PC-3 (cell line): ENCODE data around the gene IGIP. TPM values are rescaled to one million over a fixed set of nuclear protein-coding genes. Genes with fewer than 3 reads are reported as not detected.

Source experiments
- ATAC-seq: fragments of 200-7000 bp; cut with Tn5 transposase; 2 replicates; pipeline ENCODE4 v1.9.1; 2020; ENCODE audit warnings: mild to moderate bottlenecking, moderate library complexity
- BruUV-seq: library from RNA; stranded (reverse); fragments of 400-500 nt; replicated peaks from 2 replicates; lab custom pipeline; 2021; lab: Mats Ljungman, UMichigan
- CTCF ChIA-PET: fragments of 300-600 bp; sonication (Branson Sonifier 250); formaldehyde crosslinking; loops from one replicate; lab custom pipeline; 2022; ENCODE audit warnings: antibody characterized with exemption; lab: Charles Lee
- POLR2A ChIA-PET: fragments of 300-600 bp; sonication (Branson Sonifier 250); formaldehyde crosslinking; loops from one replicate; lab custom pipeline; 2022; ENCODE audit warnings: antibody characterized with exemption; ENCODE audit not compliant: unreplicated experiment; lab: Charles Lee
- DNase-seq: peaks from one replicate; pipeline ENCODE4 v3.0.0-alpha.2; 2015
- H2AFZ ChIP-seq: fragments of 300-600 bp; sonication (generic); 2 replicates; pipeline ENCODE4 v1.6.0; 2016; ENCODE audit warnings: antibody characterized with exemption, low read length
- H3F3A ChIP-seq: fragments of 300-600 bp; sonication (generic); one replicate; pipeline ENCODE4 v1.6.0; 2017; ENCODE audit warnings: antibody characterized with exemption, low read length, control low read depth, mild to moderate bottlenecking; ENCODE audit not compliant: unreplicated experiment
- H3K27ac ChIP-seq: fragments of 300-600 bp; sonication (generic); 2 replicates; pipeline ENCODE4 v1.5.1; 2016; ENCODE audit warnings: mild to moderate bottlenecking, low read length
- H3K27me3 ChIP-seq: fragments of 300-600 bp; sonication (generic); 2 replicates; pipeline ENCODE4 v1.6.1; 2016; ENCODE audit warnings: low read length, mixed read lengths
- H3K36me3 ChIP-seq: fragments of 300-600 bp; sonication (generic); 2 replicates; pipeline ENCODE4 v1.6.1; 2016; ENCODE audit warnings: low read depth, mixed run types, low read length, mixed read lengths
- H3K4me1 ChIP-seq: fragments of 300-600 bp; sonication (generic); 2 replicates; pipeline ENCODE4 v1.5.1; 2016; ENCODE audit warnings: low read length; ENCODE audit not compliant: insufficient read depth
- H3K4me2 ChIP-seq: fragments of 300-600 bp; sonication (generic); 2 replicates; pipeline ENCODE4 v1.6.0; 2016; ENCODE audit warnings: low read length
- H3K4me3 ChIP-seq: fragments of 300-600 bp; sonication (generic); 2 replicates; pipeline ENCODE4 v1.5.1; 2016; ENCODE audit warnings: mild to moderate bottlenecking, low read length, mixed read lengths
- H3K79me2 ChIP-seq: fragments of 300-600 bp; sonication (generic); 2 replicates; pipeline ENCODE4 v1.6.1; 2017; ENCODE audit warnings: low read length, mixed read lengths
- H3K9ac ChIP-seq: fragments of 300-600 bp; sonication (generic); 2 replicates; pipeline ENCODE4 v1.6.0; 2016; ENCODE audit warnings: mild to moderate bottlenecking, low read length
- H3K9me2 ChIP-seq: fragments of 300-600 bp; sonication (generic); replicated peaks from 2 replicates; pipeline ENCODE4 v1.6.1; 2016; ENCODE audit warnings: mixed run types, low read length, mixed read lengths
- H3K9me3 ChIP-seq: fragments of 300-600 bp; sonication (generic); 2 replicates; pipeline ENCODE4 v1.6.1; 2016; ENCODE audit warnings: low read length, mixed read lengths
- H4K20me1 ChIP-seq: fragments of 300-600 bp; sonication (generic); 2 replicates; pipeline ENCODE4 v1.6.1; 2016; ENCODE audit warnings: low read length, mixed read lengths
- EZH2 ChIP-seq: fragments of 300-600 bp; sonication (generic); IDR thresholded peaks from one replicate; pipeline ENCODE4 v1.6.1; 2017; ENCODE audit warnings: antibody characterized with exemption, mild to moderate bottlenecking, low read length; ENCODE audit not compliant: unreplicated experiment
- EZH2phosphoT487 ChIP-seq: fragments of 300-600 bp; sonication (generic); IDR thresholded peaks from 2 replicates; pipeline ENCODE4 v1.6.1; 2018; ENCODE audit warnings: mild to moderate bottlenecking, antibody characterized with exemption, low read length, borderline replicate concordance
- intact Hi-C: fragments of 100-400 bp; cut with micrococcal nuclease; formaldehyde crosslinking; loops from 2 replicates; pipeline ENCODE4 v1.9.0; 2023
- total RNA-seq: library from RNA; depleted of rRNA; stranded (reverse); fragments of >200 nt; gene quantifications from 2 replicates; pipeline ENCODE4 v1.2.3, GENCODE V29; 2014
- TF ChIP-seq, protein P1 (sequence below): fragments of 300-600 bp; sonication (generic); conservative IDR thresholded peaks from 2 replicates; pipeline ENCODE4 v1.5.1; 2017; ENCODE audit warnings: antibody characterized with exemption, low read depth, mild to moderate bottlenecking, low read length

IGIP gene
- total RNA-seq, 1 experiment from 2014 or later: 1.3 TPM

DNA sequence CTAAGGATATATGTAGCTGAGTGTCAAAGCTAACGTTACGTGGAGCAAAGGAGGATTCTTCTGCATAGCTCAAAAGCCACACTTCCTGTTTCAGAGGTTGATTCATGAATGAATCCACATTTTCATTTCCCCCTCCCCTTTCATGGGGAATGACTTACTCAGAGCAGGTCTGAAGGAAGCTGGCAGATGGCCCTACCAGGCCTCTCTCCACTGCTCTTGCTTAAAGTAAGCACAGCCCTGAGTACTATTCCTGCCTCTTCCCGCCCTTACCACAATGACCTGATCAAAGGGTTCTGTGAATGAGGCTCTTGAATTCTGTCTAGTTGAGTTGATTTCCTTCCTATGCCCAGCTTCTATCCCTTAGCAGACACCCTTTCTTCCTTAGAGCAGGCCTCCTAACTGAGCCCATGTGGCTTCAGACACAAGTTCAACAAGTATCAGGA lies 6.3 kb downstream of the IGIP start:
- POLR2A ChIA-PET: interaction anchor here (0.6 to 0.7 kb wide), 2 partner anchors 11 to 130 kb away, joined by 3 to 5 read pairs; no protein-coding TSS in a partner anchor
- 0 out of 2 replicates have a peak, but pooled peaks cover 3% of the 10 kb centered on the region for H3K79me2 ChIP-seq
- no peak for TF ChIP-seq EZH2
- TF ChIP-seq, protein P1, sequence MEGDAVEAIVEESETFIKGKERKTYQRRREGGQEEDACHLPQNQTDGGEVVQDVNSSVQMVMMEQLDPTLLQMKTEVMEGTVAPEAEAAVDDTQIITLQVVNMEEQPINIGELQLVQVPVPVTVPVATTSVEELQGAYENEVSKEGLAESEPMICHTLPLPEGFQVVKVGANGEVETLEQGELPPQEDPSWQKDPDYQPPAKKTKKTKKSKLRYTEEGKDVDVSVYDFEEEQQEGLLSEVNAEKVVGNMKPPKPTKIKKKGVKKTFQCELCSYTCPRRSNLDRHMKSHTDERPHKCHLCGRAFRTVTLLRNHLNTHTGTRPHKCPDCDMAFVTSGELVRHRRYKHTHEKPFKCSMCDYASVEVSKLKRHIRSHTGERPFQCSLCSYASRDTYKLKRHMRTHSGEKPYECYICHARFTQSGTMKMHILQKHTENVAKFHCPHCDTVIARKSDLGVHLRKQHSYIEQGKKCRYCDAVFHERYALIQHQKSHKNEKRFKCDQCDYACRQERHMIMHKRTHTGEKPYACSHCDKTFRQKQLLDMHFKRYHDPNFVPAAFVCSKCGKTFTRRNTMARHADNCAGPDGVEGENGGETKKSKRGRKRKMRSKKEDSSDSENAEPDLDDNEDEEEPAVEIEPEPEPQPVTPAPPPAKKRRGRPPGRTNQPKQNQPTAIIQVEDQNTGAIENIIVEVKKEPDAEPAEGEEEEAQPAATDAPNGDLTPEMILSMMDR: no peak
- no peak for TF ChIP-seq EZH2phosphoT487
- H3K9ac ChIP-seq: no peak overlapping the region; the same call in 1 of the 2 replicates
- no peaks in the 10 kb centered on the region for H3K27me3 ChIP-seq
- no TSS peak for BruUV-seq
- CTCF ChIA-PET: interaction anchor here (0.6 to 1.4 kb wide), 6 partner anchors 9 to 56 kb away, joined by 3 to 8 read pairs (median 4); no protein-coding TSS in a partner anchor
- peak overlapping the region; percentile 43 for H2AFZ ChIP-seq
- H3K4me1 ChIP-seq: peaks cover 16% of the 10 kb centered on the region
- ATAC-seq: peak; percentile 98
- no peaks in the 10 kb centered on the region for H3K9me3 ChIP-seq
- H3F3A ChIP-seq: no peaks in the 10 kb centered on the region
- no peaks in the 10 kb centered on the region for H3K9me2 ChIP-seq
- no peak overlapping the region for H3K4me3 ChIP-seq
- no peaks in the 10 kb centered on the region for H4K20me1 ChIP-seq
- peak; percentile 96 for DNase-seq
- H3K36me3 ChIP-seq: no peaks in the 10 kb centered on the region
- H3K4me2 ChIP-seq: peak overlapping the region; percentile 58
- intact Hi-C loops: no loop called here
- H3K27ac ChIP-seq: peak overlapping the region; percentile 50

DNA sequence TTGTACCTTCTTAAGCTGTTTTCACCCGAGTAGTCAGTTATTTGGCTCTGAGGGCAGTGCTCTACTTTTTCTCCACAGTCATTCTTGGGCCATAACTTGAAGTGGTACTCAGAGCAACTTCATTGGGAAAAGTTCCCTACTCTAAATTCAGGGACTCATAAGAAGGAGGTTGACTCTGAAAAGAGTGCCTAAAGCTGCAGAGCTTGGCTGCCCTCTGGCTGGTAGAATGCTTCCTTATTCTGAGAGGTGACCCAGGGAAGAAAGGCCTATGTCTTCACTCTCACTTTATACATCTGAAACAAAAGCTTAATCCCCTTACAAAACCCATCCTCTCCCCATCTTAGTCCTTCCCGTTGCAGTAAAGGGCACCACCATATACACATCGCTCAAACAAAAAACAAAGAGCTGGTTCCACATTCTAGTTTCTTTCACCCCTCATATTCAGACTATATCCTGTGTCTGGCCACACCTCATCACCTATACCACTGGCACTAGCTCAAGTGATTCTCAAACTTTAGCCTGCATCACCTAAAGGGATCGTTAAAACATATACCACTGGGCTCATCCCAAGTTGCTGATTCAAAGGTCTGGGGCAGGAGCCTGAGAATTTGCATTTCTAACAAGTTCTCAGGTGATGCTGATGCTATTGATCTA lies 7.9 kb downstream of the IGIP start:
- Histone ChIP-seq H3F3A (no peaks in the 10 kb centered on the region), H3K79me2 (no peaks in the 10 kb centered on the region), H4K20me1 (no peaks in the 10 kb centered on the region), H3K36me3 (no peaks in the 10 kb centered on the region), H3K27me3 (no peaks in the 10 kb centered on the region), H3K9me2 (no peaks in the 10 kb centered on the region), H3K4me1 (peaks cover 16% of the 10 kb centered on the region), H3K4me2 (no peak overlapping the region), H2AFZ (no peak overlapping the region), H3K4me3 (no peak overlapping the region), H3K9me3 (no peaks in the 10 kb centered on the region), H3K9ac (no peak overlapping the region), H3K27ac (no peak overlapping the region)
- ATAC-seq (no peak), DNase-seq (no peak)
- ChIA-PET POLR2A (no interaction called here), CTCF (no interaction called here)
- BruUV-seq: no TSS peak
- TF ChIP-seq EZH2phosphoT487 (no peak), EZH2 (no peak)
- TF ChIP-seq, protein P1: no peak
- intact Hi-C loops: no loop called here
